Karpas-422 (cell line): ENCODE measurements around the gene CERS3. TPM values are rescaled to one million over a fixed set of nuclear protein-coding genes. Genes with fewer than 3 reads are reported as not detected.

Experiments
- DNase-seq: peaks from one replicate; pipeline ENCODE4 v3.0.0-alpha.2; 2015
- H2AFZ ChIP-seq: fragments of 200-600 bp; sonication (generic); 2 replicates; pipeline ENCODE4 v1.6.1; 2014; ENCODE audit warnings: antibody characterized with exemption, low read length, mixed read lengths
- H3K27ac ChIP-seq: fragments of 200-600 bp; sonication (generic); 2 replicates; pipeline ENCODE4 v1.5.1; 2014; ENCODE audit warnings: mild to moderate bottlenecking, low read length, moderate library complexity
- H3K27me3 ChIP-seq: fragments of 200-600 bp; sonication (generic); 2 replicates; pipeline ENCODE4 v1.6.1; 2014; ENCODE audit warnings: low read length, mixed read lengths
- H3K36me3 ChIP-seq: fragments of 200-600 bp; sonication (generic); 2 replicates; pipeline ENCODE4 v1.6.1; 2014; ENCODE audit warnings: low read length, mixed read lengths; ENCODE audit not compliant: insufficient read depth
- H3K4me1 ChIP-seq: fragments of 200-600 bp; sonication (generic); 2 replicates; pipeline ENCODE4 v1.6.1; 2014; ENCODE audit warnings: mild to moderate bottlenecking, low read length, mixed read lengths
- H3K4me2 ChIP-seq: fragments of 200-600 bp; sonication (generic); 2 replicates; pipeline ENCODE4 v1.6.1; 2014; ENCODE audit warnings: low read length, low read depth, mild to moderate bottlenecking; ENCODE audit not compliant: poor library complexity, severe bottlenecking
- H3K4me3 ChIP-seq: fragments of 200-600 bp; sonication (generic); 2 replicates; pipeline ENCODE4 v1.5.1; 2014; ENCODE audit warnings: mild to moderate bottlenecking, antibody characterized with exemption, low read length, mixed read lengths
- H3K79me2 ChIP-seq: fragments of 200-600 bp; sonication (generic); 2 replicates; pipeline ENCODE4 v1.6.1; 2014; ENCODE audit warnings: mild to moderate bottlenecking, low read length, mixed read lengths
- H3K9ac ChIP-seq: fragments of 200-600 bp; sonication (generic); 2 replicates; pipeline ENCODE4 v1.6.0; 2014; ENCODE audit warnings: low read length
- H3K9me2 ChIP-seq: fragments of 200-600 bp; sonication (generic), shearing (Covaris generic); replicated peaks from 2 replicates; pipeline ENCODE4 v1.6.0; 2014; ENCODE audit warnings: mild to moderate bottlenecking, low read length, moderate library complexity; ENCODE audit not compliant: insufficient read depth
- H3K9me3 ChIP-seq: fragments of 300-700, 200-600 bp; sonication (generic); 2 replicates; pipeline ENCODE4 v1.6.1; 2014; ENCODE audit warnings: low read length, mixed read lengths
- H4K20me1 ChIP-seq: fragments of 200-600 bp; sonication (generic); 2 replicates; pipeline ENCODE4 v1.6.1; 2014; ENCODE audit warnings: mild to moderate bottlenecking, antibody characterized with exemption, low read length, low read depth; ENCODE audit not compliant: insufficient read depth
- total RNA-seq: library from RNA; depleted of rRNA; stranded (reverse); fragments of >200 nt; shearing (Covaris generic); gene quantifications from 2 replicates; pipeline ENCODE4 v1.2.3, GENCODE V29; 2014; ENCODE audit warnings: low replicate concordance

Gene CERS3
- total RNA-seq, 1 experiment from 2014 or later: 0.15 TPM

DNA sequence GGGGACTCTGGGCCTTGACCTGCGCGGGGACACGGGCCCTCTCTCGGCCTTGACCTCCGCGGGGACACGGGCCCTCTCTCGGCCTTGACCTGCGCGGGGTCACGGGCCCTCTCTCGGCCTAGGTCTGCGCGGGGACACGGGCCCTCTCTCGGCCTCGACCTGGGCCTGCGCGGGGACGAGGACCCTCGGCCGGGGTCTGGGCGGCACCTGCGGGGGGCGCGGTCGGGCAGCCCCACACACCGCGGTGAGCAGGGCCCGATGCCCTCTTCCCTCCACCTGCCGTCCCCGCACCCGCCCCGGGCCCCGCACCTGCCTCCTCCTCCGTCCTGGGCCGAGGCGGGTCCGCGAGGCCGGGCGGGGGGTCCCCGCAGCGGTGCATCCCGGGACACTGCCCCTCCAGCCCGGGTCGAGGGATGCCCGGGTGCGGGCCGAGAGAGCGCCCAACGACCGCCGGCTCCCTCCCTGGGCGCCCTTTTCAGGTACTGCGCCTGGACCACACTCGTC, 15.6 kb upstream of the CERS3 start:
- no peak overlapping the region for H3K4me3 ChIP-seq
- no peaks in the 10 kb centered on the region for H3K9me3 ChIP-seq
- H3K4me2 ChIP-seq: no peak overlapping the region
- no peak overlapping the region for H2AFZ ChIP-seq
- H3K79me2 ChIP-seq: no peaks in the 10 kb centered on the region
- H3K27ac ChIP-seq: no peak overlapping the region
- no peak for DNase-seq
- no peaks in the 10 kb centered on the region for H3K9me2 ChIP-seq
- H3K4me1 ChIP-seq: no peaks in the 10 kb centered on the region
- H3K27me3 ChIP-seq: no peaks in the 10 kb centered on the region
- H4K20me1 ChIP-seq: no peaks in the 10 kb centered on the region
- H3K9ac ChIP-seq: no peak overlapping the region
- no peaks in the 10 kb centered on the region for H3K36me3 ChIP-seq

DNA sequence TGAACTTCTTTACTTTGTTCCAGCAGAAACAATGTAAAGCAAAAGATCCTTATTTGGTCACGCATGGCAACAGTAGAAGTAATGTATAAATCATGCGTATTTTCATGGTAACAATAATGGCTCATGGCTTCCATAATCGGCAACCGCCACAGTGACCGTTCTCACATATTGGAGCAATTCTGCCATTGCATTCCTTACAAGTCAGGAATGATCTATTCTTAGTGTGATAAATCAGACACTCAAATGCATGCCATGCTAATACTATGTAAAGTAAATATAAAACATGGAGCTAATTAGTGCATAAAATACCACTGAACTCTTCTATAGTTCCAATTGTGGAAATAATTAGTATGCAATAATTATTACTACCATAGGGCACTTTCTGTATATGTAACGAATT, 13.5 kb upstream of the CERS3 start:
- Histone ChIP-seq H4K20me1 (no peaks in the 10 kb centered on the region), H3K4me1 (peaks cover 14% of the 10 kb centered on the region), H3K27me3 (no peaks in the 10 kb centered on the region), H3K79me2 (no peaks in the 10 kb centered on the region), H3K9me2 (no peaks in the 10 kb centered on the region), H3K9ac (no peak overlapping the region), H3K9me3 (no peaks in the 10 kb centered on the region), H3K4me3 (no peak overlapping the region), H3K36me3 (no peaks in the 10 kb centered on the region), H2AFZ (no peak overlapping the region), H3K27ac (no peak overlapping the region), H3K4me2 (no peak overlapping the region)
- no peak for DNase-seq

GRCh38 chr15:100537331-100537730, 8.6 kb upstream of the CERS3 start:
- DNase-seq: peak; percentile 89

GRCh38 chr15:100536733-100537132, 8.0 kb upstream of the CERS3 start:
- H3K4me3 ChIP-seq: no peak overlapping the region
- peaks cover 28% of the 10 kb centered on the region for H3K4me1 ChIP-seq
- no peaks in the 10 kb centered on the region for H3K36me3 ChIP-seq
- no peaks in the 10 kb centered on the region for H3K79me2 ChIP-seq
- no peak overlapping the region for H3K9ac ChIP-seq
- H3K27me3 ChIP-seq: no peaks in the 10 kb centered on the region
- H2AFZ ChIP-seq: no peak overlapping the region
- no peaks in the 10 kb centered on the region for H3K9me2 ChIP-seq
- DNase-seq: no peak
- H3K4me2 ChIP-seq: peak overlapping the region; percentile 37
- no peaks in the 10 kb centered on the region for H4K20me1 ChIP-seq
- no peaks in the 10 kb centered on the region for H3K9me3 ChIP-seq
- H3K27ac ChIP-seq: peak overlapping the region; percentile 6; the same call in 1 of the 2 replicates

More at GRCh38 chr15:100537331-100537730, 8.6 kb upstream of the CERS3 start:
- H3K36me3 ChIP-seq: no peaks in the 10 kb centered on the region
- no peak overlapping the region for H3K4me3 ChIP-seq
- no peak overlapping the region for H3K9ac ChIP-seq
- no peaks in the 10 kb centered on the region for H3K9me2 ChIP-seq
- H3K4me2 ChIP-seq: peak overlapping the region; percentile 37
- no peaks in the 10 kb centered on the region for H3K9me3 ChIP-seq
- no peak overlapping the region for H2AFZ ChIP-seq
- no peaks in the 10 kb centered on the region for H3K27me3 ChIP-seq
- no peaks in the 10 kb centered on the region for H3K79me2 ChIP-seq
- H3K27ac ChIP-seq: peak overlapping the region; percentile 6; the same call in 1 of the 2 replicates
- H4K20me1 ChIP-seq: no peaks in the 10 kb centered on the region
- peaks cover 28% of the 10 kb centered on the region for H3K4me1 ChIP-seq

DNA sequence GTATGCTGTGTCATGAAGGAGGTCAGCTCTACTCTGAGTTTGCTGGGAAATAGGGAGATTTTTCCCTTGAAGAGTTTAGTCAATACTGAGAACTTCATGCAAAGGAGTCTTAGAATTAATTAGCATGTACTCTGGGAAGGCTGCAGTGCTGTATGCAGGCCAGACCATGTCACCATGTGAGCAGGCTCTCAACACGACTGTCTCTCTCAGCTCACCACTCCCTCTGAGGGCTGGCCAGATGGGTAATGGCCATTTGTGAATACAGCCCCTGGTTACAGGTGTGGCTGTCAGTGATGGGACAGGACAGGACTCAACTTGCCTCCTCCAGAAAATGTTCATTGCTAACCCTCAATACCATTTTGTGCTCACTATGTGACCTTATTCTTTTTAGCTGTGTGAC, 5.1 kb upstream of the CERS3 start:
- Histone ChIP-seq H3K36me3 (no peaks in the 10 kb centered on the region), H3K9me2 (no peaks in the 10 kb centered on the region), H3K4me1 (peaks cover 28% of the 10 kb centered on the region), H3K27me3 (no peaks in the 10 kb centered on the region), H3K4me3 (no peak overlapping the region), H3K9me3 (no peaks in the 10 kb centered on the region), H3K9ac (no peak overlapping the region), H4K20me1 (no peaks in the 10 kb centered on the region), H3K79me2 (no peaks in the 10 kb centered on the region), H2AFZ (no peak overlapping the region), H3K4me2 (no peak overlapping the region), H3K27ac (no peak overlapping the region)
- DNase-seq: no peak

DNA sequence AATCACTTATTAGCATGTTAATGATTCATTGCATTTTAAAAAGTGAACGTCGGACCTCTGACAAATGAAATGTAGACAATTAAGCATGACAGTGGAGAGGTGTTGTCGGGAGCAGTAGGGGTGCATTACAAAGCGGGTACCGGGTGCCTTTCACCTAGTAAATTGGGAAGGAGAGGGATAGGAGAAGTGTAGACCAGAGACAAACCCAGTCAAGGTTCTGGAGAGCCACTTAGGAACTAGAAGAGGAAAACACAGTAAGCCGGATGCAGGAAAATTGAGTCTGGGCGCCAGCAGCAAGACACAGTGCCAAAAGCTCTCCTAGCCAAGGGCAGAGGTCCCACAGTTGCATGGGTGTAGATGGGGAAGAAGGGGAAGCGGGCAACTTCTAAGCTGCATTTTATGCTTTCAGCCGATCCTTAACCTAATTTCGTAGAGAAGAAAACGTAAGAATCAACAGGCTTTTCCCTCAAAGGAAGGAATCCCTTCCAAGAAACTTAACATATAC, 3.1 kb upstream of the CERS3 start:
- Histone ChIP-seq H2AFZ (no peak overlapping the region), H3K9me3 (no peaks in the 10 kb centered on the region), H3K4me2 (no peak overlapping the region), H3K27ac (no peak overlapping the region), H3K36me3 (no peaks in the 10 kb centered on the region), H3K27me3 (no peaks in the 10 kb centered on the region), H3K4me3 (no peak overlapping the region), H3K4me1 (peaks cover 11% of the 10 kb centered on the region), H3K9ac (no peak overlapping the region), H4K20me1 (no peaks in the 10 kb centered on the region), H3K9me2 (no peaks in the 10 kb centered on the region), H3K79me2 (no peaks in the 10 kb centered on the region)
- no peak for DNase-seq

DNA sequence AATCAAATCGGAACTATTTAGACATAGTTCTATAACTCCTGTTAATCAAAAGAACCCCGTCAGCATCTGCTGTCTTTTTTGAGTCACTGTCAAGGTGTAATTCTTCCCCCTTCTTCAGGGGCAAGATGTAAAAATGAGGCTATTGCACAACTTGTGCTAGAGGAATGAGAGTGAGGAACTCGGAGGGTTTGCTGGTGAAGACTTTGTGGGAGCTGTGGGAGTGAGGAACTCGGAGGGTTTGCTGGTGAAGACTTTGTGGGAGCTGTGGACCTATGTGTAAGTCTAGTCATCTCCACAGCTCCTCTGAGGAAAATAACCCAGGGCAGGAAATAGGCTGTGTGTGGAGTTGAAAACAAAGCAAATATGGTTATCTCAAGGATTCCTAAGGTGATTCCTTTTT, 2.5 kb upstream of the CERS3 start:
- Histone ChIP-seq H3K9me2 (no peaks in the 10 kb centered on the region), H3K27me3 (no peaks in the 10 kb centered on the region), H3K9ac (no peak overlapping the region), H3K4me2 (no peak overlapping the region), H3K79me2 (no peaks in the 10 kb centered on the region), H3K36me3 (no peaks in the 10 kb centered on the region), H3K4me1 (peaks cover 4% of the 10 kb centered on the region), H2AFZ (no peak overlapping the region), H3K9me3 (no peaks in the 10 kb centered on the region), H4K20me1 (no peaks in the 10 kb centered on the region), H3K4me3 (no peak overlapping the region), H3K27ac (no peak overlapping the region)
- no peak for DNase-seq

GRCh38 chr15:100529556-100529955, 806 bp upstream of the CERS3 start:
- Histone ChIP-seq H3K4me2 (no peak overlapping the region), H3K27me3 (no peaks in the 10 kb centered on the region), H3K4me1 (peaks cover 4% of the 10 kb centered on the region; the same call in 1 of the 2 replicates), H3K9me2 (no peaks in the 10 kb centered on the region), H4K20me1 (no peaks in the 10 kb centered on the region), H3K9ac (no peak overlapping the region), H3K36me3 (no peaks in the 10 kb centered on the region), H2AFZ (no peak overlapping the region), H3K27ac (no peak overlapping the region), H3K4me3 (no peak overlapping the region), H3K79me2 (no peaks in the 10 kb centered on the region), H3K9me3 (no peaks in the 10 kb centered on the region)
- DNase-seq: no peak
